HG03066 (cell line): ENCODE results near the gene TMEM178B.
"Not testable (repeated sequence)": the region's sequence is repeated elsewhere in the genome, so short reads cannot be mapped to it uniquely, and the experiment has no call there.

Experiments
- ATAC-seq: cut with Tn5 transposase; IDR thresholded peaks from one replicate; pipeline ENCODE4 v1.9.1; 2021; ENCODE audit warnings: low read depth; ENCODE audit not compliant: unreplicated experiment

Gene TMEM178B

DNA sequence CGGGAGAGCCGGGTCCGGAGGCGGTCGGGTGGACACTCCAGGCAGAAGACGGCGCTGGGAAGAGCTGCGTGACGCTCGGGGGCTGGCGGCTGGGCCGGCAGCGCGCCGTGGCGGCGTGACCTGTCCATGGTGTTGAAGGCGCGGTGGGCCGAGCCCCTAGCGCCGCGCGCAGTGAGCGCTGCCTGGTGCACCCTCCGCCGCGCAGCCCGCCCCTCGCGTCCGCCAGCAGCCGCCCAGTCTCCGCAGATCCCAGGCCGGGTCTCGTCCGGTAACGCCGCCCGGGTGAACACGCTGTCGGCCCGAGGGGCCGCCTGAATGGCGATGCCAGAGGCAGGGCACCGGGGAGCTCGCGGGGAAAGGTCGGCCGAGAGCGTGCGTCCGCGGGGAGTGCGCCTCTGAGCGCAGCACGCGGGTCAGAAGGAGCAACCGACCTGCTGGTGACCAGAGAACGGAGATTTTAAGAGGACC, 657 bp upstream of the TMEM178B start:
- ATAC-seq, result no peak

GRCh38 chr7:141074162-141074991, 513 bp downstream of the TMEM178B start:
- ATAC-seq, result no peak

DNA sequence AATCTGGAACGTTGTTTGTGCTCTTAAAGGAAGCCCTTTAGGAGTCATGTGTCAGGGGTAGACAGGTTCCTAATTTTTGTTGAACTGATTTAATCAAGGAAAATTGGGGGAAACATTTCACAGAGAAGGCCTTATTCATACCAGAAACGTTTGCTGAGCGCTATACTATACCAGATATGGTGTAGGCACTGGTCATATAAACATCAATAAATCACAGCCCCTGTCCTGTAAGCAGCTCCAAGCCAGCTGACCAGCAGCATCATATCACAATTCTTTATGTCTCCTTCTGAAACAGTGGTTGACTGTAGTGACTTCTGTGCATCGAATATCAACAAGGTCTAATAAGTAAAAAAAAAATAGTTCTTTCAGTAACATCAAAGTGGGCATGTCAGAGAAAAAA, 1.1 kb downstream of the TMEM178B start:
- ATAC-seq, result no peak

- ATAC-seq, result no peak
Measured at GRCh38 chr7:141076377-141076776, 2.5 kb downstream of the TMEM178B start.

DNA sequence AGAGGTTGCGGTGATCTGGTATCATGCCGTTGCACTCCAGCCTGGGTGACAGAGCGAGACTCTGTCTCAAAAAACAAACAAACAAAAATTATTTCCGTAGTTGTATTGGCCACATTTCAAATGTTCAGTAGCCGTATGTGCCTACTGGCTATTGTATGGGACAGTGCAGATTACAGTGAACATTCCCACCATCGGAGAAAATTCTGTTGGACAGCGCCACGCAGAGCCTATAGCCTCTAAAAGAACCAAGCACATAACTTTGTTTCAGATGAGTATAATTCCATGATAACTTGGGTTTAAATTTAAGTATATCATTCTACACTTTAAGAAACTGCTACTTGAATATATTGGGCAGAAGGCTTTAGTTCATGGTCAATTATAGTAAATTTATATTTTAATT, 5.4 kb downstream of the TMEM178B start:
- ATAC-seq, result no peak

GRCh38 chr7:141089490-141089889, 15.6 kb downstream of the TMEM178B start:
- ATAC-seq, result not testable (repeated sequence)

- ATAC-seq, result no peak
Measured at GRCh38 chr7:141094336-141095070, 20.6 kb downstream of the TMEM178B start.

DNA sequence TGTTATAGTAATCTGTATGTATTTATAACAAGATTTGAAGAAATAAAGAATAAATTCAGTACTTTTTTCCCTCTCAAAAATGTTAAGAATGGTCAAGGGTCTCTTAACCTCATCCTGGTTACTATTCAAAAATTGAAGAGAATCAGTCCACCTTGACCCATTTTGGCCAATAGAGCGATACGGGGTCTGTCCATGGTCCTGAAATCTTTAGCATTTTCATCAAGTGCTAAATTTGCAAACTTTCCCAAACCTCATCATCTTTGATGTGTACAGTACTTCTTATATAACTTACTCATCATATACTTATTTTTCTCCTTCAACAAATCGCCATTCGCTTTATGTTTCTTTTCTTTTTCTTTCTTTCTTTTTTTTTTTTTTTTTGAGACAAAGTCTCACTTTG, 23.6 kb downstream of the TMEM178B start:
- no peak for ATAC-seq

DNA sequence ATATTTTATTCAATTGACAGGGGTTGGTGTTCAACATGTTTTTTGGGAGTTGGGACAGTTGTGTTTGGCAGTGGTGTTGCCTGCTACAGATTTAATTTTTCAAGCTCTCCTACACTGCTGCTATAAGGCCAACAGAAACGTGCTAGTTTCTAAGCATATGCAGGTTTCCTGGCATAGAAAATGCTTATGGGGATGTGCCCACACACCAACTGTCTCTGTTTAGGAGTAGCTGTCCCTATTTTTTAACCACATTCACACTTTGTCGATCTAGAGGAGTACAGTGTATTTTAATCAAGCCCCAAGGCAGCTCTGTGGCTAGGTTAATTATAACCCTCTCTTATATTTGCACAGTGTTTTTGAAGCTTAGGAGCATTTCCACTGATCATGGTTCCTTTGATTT, 28.6 kb downstream of the TMEM178B start:
- ATAC-seq, result no peak

- ATAC-seq, result no peak
Measured at GRCh38 chr7:141103847-141104429, 30.1 kb downstream of the TMEM178B start.

DNA sequence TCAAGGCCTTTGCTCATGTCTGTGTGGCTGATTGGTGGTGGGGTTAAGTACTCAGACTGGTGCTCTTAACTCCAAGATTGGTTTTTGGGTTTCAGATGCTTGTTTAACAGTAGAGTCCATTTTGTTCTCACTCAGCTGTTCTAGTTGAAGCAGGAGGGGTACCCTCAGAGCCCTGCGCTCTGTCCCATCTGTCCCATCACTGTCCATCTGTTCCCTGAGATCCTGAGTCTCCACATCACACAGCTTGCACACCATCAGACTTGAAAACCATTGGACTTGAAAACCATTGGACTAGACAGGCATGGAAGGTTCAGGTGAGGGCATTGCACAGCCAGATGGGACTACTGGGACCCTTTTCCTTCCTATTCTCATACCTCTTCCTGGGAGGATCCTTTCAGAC, 39.3 kb downstream of the TMEM178B start:
- no peak for ATAC-seq

DNA sequence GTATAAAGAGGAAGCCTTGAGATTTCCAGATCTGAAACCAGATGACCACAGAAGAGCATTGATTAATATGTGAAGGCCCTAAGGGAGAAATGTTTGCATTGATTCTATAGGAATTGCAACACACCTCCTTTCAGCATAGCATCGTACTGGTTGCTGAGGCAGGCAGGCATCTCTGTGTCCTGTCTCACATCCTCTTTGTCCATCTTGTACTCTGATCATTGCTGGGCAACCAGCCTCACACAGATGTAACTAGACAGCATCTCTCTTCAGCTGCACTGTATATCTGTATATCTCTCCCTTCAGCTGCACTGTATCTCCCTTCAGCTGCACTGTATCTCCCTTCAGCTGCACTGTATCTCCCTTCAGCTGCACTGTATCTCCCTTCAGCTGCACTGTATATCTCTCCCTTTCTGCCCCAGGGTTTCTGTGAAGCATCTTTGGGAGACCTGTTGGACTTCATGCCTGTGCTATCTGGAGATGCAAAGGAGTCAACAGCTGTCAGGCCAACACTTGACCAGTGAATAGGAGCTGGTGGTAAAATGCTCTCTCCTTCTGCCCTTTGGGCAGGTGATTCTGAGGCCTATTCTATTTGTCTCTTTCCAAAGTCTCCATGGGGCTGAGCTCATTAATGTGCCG, 40.3 kb downstream of the TMEM178B start:
- no peak for ATAC-seq

- ATAC-seq, result no peak
Measured at GRCh38 chr7:141115965-141116364, 42.1 kb downstream of the TMEM178B start.

- not testable (repeated sequence) for ATAC-seq
Measured at GRCh38 chr7:141116661-141117060, 42.8 kb downstream of the TMEM178B start.

DNA sequence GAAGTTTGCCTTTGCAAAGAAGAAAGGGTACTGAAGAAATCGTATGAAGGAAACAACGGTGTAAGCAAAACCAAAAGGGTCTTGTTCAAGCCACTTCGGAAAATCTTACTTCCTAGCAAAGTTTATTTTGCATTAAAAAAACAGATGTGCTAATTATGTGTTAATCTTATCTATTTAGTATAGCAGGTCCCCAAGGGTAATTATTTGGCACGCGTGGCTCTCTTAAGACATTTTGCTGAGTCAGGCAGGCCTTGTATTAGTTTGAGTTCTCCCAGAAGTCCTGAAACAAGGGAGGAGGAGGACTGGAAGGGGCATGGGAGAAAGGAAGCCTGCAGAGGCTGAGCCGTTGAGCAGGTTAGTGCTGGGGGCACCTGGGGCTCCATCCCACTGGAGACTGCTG, 44.9 kb downstream of the TMEM178B start:
- ATAC-seq, result no peak

GRCh38 chr7:141119187-141119586, 45.3 kb downstream of the TMEM178B start:
- no peak for ATAC-seq

DNA sequence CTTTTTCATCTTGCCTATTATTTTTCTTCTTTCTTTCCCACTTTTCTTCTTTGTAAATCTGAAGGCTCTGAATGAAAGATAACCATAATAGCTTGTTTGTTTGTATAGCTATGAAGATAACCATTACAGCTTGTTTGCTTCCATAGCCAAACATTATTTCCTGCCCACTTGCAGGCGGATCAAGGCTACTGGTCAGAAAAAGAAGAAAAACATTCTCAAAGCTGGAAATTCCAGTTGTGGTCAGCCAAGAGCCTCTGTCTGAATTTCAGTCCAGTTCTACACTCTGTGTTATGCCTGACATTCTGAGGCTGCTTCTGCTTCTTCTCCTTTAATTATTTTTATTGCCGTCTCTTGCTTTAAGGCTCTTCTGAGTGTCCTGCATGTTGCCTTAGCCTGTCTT, 48.9 kb downstream of the TMEM178B start:
- no peak for ATAC-seq

DNA sequence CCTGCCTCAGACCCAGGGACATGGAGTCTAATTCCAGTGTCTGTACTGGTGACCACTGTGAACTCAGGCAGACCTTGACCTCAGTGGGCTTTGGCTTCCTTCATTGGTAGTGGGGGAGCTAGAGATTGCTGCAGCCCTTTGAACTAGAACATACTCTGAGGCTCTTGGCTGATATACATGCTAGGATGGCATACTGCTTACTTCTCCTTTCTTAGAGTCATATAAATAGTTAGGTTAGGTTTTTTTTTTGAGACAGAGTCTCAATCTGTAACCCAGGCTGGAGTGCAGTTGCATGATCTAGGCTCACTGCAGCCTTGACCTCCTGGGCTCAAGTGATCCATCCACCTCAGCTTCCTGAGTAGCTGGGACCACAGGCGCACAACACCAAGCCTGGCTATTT, 49.7 kb downstream of the TMEM178B start:
- ATAC-seq, result no peak

DNA sequence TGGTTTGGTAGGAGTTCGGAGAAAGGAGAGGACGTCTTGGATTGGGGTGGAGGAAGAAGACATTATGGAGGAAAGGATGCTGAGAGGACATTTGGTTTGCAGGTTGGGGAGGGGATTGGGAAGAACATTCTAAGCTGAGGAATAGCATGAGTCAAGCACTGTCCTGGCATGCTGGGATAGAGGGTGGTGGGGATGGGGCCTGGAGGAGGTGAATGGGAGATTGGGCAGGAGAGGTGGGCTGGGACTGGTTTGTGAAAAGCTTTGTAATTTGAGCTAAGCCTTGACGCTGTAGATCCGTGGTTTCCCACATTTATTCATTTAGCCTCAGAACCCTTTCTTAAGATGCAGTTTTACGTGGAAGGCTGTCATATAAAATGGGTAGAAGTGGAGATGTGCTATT, 52.2 kb downstream of the TMEM178B start:
- ATAC-seq, result no peak

DNA sequence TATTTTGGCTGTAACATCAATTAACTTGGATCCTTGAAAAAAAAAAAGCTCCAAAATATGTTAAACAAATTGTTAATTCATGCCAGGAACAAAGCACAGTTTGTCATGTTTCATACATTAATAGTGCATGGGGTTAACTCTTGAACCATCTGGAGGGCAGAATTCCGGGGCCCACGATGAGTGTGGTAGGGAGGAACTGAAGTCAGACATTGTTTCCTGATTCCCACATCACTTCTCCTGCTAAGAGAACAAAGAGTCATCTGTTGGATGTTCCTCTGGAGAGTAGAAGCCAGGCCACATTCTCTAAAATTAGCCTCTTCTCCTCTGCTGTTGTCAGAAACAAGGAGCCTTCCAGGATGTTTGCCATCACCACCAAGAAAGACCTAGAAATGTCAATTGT, 54.6 kb downstream of the TMEM178B start:
- ATAC-seq, result no peak

DNA sequence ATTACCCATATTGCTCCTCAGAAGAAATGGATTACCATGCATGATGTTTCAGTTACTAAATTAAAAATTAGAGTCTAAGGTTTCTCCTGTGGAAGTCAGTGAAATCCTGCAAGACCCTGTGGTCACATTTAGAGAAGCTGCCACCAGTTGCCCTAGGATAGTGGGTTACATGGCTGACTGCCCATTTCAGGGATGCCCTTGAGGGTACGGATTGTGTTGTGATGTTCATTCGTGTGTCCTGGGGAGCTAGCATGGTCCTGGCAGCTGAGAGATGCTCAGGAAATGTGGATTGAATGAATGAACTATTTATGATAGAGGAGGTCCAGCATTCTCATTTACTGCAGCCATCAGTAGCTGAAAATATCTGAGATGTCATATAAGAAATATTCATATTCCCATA, 55.1 kb downstream of the TMEM178B start:
- no peak for ATAC-seq
